ENCODE measurements around the gene RRP12.

Gene RRP12

DNA sequence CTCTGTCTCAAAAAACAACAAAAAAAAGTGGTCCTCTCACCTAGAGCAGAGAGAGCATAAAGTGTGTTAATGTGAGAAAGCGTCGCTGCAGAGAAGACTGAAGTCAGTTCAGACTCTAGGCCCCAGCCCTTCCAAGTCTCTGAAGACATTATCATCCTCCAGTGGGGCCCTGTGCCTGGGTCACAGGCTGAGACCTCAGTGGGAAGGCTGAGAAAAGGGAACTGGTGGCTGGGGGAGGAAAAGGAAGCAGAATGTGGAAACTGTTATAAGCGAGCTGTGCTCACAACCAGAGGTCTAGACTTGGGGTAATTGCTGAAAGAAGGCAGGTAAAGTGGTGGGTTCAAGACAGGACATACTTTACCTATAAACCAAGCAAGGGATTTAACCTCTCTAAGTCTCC lies 4.9 kb upstream of the RRP12 start:
- no peak for DNase-seq

DNA sequence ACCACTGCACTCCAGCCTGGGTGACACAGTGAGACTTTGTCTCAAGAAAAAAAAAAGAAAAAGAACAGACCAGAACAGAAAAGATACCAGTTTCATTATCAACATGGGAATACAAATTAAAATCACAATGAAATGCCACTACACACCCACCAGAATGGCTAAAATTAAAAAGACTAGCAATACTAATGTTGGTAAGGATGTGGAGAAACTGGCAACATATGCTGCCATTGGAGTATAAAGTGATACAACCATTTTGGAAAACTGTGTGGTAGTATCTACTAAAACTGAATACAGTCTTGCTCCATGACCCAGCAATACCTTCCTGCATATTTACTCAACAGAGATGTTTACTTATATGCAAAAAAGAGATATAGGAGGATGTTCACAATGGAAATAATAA lies 2.9 kb upstream of the RRP12 start:
- no peak for DNase-seq

DNA sequence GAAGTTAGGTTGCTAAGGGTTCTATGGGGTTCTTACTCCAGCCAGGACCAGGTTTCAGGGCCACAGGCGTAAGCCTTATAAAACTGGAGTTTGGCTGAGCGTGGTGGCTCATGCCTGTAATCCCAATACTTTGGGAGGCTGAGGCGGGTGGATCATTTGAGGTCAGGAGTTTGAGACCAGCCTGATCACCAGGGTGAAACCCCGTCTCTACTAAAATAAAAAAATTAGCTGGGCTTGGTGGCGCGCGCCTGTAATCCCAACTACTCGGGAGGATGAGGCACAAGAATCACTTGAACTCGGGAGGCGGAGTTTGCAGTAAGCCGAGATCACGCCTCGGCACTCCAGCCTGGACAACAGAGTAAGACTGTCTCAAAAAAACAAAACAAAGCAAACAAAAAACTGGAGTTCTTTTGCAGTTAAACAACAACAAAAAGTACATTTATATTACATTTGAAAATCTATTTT lies 347 bp upstream of the RRP12 start:
- DNase-seq, result no peak

DNA sequence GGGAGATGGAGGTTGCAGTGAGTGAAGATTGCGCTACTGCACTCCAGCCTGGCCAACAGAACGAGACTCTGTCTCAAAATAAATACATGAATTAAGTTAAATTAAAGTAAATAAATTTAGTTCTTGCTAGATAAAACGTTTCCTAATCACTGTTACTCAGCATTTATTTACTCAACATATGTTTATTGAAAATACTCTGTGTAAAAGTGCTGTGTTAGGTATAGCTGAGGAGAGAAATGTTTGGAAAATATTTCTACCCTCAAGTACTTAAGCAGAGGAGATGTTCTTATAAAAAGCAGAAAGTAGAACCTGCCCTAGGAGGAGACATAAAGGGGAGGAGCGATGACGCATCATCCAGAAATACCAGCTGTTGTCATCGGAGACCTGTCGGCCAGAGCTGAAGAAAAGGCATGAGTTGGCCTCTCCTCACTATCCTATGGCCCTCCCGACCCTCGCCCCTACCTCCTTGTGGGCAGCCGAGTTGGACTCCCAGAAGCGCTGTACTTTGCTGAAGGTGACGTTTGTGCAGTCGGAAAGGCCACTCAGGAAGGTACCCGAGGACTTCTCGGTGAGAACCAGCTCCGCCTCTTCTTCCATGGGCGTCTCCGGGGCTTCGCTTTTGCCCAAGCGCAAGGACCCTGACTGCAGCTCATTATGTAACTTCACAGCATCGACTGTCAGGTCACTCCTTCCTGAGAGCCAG lies 1.1 kb downstream of the RRP12 start:
- DNase-seq, result peak in 1 of 2 experiments; percentile 5

- DNase-seq, result no peak
These were observed 5.1 kb downstream of the RRP12 start for GRCh38 chr10:97396056-97396455.

DNA sequence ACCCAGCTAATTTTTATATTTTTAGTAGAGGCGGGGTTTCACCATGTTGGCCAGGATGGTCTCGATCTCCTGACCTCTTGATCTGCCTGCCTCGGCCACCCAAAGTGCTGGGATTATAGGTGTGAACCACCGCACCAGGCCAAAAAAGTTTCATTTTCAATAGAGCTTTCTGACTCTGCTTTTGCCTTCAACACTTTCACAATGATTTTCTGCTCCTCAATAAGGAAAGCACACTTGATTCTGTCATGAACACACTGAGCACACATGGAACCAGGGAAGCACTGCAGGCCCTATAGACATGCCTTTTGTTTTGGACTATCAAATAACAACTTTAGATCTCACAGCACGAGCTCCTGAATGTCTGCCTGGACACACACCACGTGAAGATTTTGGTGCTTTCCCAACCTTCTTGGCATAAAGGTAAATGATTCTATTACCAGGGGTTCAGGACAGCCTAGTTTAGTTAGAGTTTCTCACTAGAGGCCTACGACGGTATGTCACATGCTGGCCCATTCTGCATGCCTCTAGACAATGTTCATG lies 8.0 kb downstream of the RRP12 start:
- DNase-seq, result no peak

- DNase-seq, result no peak
These were observed 11.0 kb downstream of the RRP12 start for GRCh38 chr10:97390091-97390490.

DNA sequence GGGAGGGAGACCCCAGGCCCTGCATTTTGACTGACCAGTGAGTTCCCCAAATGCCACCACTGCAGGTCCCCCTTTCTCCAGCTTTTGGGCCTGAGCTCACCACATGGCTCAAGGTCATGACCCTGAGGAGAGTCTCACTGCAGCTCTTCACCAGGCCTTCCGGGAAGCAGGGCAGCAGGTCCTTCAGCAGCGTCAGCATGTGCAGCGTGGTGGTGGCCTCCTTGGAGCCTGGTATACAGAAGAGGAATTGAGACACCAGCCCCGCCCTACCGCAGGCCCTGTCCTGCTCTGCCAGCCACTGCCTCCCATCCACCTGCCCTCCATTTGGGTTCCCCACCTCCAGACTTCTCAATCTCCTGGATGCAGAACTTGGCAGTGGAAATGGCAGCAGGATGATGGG lies 13.0 kb downstream of the RRP12 start:
- DNase-seq, result no peak

DNA sequence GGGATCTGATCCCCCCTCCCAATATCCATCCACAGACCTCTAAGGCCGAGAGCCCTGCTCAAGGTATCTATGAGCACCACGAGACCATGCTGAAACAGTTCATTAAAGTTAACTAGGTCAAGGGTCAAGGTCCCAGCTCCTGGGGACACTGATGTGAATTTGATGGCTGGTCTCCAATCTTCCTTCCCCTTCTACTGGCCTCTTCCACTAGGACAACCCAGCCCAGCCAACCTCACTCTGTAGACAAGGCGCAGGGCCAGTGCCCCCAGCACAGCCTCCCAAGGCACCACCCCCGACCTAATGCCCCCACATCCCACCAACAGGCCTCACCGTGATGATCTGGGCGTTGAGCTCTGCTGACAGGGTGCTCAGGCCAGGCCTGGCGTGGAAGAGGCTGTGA lies 15.6 kb downstream of the RRP12 start:
- no peak for DNase-seq

DNA sequence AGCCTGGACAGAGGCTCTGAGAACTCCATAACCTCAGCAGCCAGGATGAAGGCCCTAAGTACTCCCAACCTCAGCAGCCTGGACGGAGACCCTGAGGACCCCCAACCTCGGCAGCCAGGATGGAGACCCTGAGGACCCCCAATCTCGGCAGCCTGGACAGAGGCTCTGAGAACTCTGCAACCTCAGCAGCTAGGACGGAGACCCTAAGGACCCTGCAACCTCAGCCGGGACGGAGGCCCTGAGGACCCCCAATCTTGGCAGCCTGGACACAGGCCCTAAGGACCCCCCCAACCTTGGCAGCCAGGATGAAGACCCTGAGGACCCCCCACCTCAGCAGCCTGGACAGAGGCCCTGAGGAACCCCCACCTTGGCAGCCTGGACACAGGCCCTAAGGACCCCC lies 16.5 kb downstream of the RRP12 start:
- no peak for DNase-seq

DNA sequence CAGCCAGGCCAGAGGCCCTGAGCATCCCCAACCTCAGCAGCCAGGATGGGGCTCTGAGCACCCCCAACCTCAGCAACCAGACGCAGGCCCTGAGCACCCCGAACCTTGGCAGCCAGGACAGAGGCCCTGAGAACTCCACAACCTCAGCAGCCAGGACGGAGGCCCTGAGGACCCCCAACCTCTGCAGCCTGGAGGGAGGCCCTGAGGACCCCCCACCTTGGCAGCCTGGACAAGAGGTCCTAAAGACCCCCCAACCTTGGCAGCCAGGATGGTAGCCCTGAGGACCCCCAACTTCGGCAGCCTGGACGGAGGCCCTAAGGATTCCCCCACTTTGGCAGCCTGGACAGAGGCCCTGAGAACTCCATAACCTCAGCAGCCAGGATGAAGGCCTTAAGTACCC lies 17.0 kb downstream of the RRP12 start:
- no peak for DNase-seq

DNA sequence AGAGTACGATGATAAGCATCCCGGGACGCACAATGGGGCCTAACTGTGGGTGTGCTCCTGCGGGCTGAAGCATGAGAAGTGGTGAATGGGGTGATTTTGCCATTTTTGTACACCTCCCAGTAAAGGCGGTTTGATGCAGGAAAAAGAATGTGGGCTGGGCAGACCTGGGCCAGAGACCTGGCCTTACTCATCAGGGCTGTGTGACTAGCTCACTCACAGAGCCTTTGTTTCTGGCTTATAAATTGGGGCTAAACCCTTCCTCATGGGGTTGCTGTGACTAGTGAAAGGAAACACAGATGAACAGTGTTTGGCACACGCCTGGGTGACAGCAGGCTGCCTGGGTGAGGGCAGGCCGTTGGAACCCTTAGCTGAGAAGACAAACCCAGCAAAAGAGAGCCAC lies 18.0 kb downstream of the RRP12 start:
- no peak for DNase-seq

DNA sequence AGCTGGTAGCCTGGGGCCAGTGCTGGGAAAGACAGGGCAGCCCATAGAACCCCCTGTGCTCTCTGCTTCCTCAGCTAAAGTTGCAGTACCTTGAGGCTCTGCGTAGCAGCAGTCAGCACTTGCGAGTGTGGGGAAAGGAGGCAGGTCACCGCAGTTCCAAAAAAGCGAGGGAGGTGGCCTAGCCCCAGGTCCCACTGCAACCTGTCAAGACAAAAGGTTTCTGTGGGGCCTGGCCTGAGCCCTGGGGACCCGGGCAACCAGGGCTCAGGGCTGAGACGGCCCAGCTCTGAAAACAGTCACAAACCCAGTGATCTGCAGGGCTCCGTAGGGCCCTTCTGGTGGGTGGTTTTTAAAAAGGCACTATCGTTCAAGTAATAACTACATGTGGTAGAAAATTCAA lies 19.5 kb downstream of the RRP12 start:
- DNase-seq, result no peak

DNA sequence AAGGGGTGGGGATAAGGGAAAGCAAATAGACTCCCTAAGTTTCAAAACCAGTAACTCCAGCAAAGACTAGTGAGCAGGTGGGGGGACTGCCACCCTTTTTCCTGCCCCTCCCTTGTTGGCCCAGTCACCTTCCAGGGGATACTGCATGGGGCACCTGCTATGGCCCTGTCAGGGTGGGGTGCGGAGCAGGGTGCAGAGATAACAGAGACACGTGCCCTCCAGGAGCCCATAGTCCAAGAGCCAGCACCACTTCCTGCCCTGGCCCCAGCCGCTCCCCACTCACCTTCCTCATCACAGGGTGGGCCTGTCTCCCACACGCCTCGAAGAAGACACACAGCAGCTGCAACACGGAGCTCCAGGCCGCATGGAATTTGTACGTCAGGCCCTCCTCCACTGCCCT lies 20.6 kb downstream of the RRP12 start:
- DNase-seq, result no peak

- DNase-seq, result peak in 1 of 2 experiments; percentile 56
These were observed 21.9 kb downstream of the RRP12 start for GRCh38 chr10:97378933-97379921.

- no peak for DNase-seq
These were observed 24.7 kb downstream of the RRP12 start for GRCh38 chr10:97376413-97376812.

GRCh38 chr10:97373456-97373855 lies 27.7 kb downstream of the RRP12 start:
- DNase-seq, result no peak

DNA sequence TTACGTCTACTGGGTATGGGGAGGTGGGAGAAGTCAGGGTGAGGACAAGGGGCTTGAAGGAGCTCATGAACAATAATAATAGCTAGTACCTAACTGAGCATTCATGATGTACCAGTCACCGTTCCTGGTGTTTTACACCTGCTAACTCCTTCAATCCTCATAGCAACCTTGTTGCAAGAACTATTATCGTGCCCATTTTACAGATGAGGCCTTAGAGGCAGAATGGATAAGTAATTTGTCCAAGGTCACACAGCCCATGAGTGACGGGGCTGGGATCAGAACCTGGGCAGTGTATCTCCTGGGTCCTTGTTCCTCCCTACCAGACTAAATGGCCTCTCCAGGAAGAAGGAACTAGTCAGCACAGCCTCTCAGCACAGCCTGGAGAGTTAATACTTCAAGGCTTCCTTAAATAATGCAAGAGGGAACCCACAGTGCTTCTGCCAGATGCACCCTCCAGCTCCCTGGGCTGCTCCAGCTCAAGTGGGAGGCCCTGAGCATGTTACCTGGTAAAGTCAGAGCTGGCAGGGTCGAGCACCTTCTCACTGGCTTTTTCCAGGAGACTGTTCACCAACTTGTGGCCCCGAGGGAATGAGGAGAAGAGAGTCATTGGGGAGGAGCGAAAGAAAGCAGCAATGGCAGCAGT lies 28.8 kb downstream of the RRP12 start:
- no peak for DNase-seq

GRCh38 chr10:97371696-97372095 lies 29.4 kb downstream of the RRP12 start:
- peak; percentile 21 to 75 for DNase-seq

GRCh38 chr10:97367126-97367649 lies 34.0 kb downstream of the RRP12 start:
- DNase-seq, result no peak

DNA sequence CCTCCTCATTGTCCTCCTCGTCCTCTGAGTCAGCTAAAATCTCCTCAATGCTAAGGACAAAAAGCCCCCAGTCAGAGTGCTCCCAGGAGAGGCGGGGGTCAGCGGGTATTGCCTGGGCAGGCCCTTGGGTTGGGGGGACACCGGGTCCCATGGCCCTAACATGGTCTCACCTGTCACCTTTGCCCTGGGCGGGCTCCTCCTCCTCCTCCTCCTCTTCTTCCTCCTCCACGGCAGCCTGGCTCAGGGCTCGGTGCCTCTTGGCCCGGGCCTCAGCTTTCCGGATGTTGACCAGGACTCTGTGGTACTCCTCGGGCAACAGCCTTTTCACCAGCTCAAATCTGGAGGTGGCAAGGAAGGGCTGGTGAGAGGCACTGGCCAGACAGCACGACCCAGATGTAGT lies 34.6 kb downstream of the RRP12 start:
- DNase-seq, result no peak

DNA sequence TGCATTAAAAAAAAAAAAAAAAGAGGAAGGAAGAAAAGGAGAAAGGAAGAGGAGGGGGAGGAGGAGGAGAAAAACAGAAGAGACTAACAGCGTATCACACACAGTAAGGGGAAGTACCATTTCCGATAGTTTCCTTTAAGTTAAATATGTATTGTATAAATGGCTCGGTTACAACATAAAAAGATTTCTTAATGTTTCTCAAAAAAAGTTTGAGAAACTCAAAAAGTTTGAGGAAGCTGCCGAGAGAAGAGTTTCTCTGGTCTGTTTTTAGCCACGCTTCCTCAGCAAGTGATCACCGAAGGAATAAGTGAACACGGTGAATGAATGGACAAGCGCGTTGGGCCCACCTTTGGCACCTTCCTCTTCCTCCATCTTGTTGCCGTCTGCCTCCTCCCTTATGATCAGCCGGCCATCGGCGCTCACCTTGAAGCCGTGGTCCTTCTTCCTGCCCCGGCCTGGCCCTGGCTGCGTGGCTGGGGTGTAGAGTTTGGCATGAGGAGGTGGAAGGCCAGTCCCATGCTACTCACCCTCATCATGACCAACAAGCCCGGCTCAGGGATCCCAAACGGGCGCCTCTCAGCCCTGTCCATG lies 35.3 kb downstream of the RRP12 start:
- DNase-seq, result no peak

- DNase-seq, result no peak
These were observed 38.1 kb downstream of the RRP12 start for GRCh38 chr10:97363071-97363470.
